OCI-M1 (cell line): ENCODE data around the gene SARDH.

Experiments
- DNase-seq: peaks from one replicate; lab custom pipeline; 2025; lab: John Stamatoyannopoulos, UW

The SARDH gene

DNA sequence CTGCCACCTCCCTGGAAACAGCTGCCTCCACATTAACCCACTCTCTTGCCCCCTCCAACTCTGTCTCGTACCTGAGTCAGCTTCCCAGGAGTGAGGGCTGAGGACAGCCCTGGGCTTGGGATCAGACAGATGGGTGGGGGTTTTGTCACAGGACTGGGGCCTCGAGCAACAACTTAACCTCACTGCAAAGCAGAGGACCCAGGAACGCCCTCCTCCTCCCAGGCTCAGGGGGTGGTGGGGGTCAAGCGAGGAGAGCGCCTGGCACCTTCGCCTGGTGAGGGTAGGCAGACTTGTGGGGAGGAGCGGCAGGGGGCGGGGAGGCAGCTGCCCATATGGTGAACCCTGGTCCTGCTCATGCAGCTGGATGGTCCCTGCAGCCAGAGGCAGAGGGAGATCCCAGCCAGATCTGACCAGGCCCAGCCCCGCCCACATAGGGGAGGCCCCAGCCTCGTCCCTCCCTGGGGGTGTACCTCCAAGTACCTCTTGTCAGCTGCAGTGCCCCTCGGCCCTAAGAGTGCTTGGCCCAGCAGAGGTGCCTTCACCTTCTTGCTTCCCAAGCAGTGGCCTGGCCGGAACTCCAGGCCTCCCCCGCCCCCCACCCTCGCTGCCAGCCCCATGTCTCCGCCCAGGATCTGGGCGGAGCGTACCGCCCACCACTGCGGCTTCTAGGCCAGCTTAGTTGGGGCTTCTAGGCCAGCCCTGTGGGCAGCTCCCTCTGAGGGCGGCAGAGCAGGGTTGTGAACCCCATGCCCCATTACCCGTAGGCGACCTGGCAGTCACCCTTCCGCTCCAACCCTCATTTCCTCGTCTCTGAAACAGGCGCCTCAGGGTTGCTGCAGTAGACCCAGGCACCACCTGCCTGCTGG lies at the start of gene SARDH:
TSS of gene SARDH (minus strand) at position 579 of the 866 bp plus-strand sequence. CDS start 4,179 bp downstream, outside the sequence.
- peak; percentile 44 for DNase-seq

GRCh38 chr9:133787754-133788025 lies 49.5 kb upstream of the SARDH start:
- peak; percentile 56 for DNase-seq

DNA sequence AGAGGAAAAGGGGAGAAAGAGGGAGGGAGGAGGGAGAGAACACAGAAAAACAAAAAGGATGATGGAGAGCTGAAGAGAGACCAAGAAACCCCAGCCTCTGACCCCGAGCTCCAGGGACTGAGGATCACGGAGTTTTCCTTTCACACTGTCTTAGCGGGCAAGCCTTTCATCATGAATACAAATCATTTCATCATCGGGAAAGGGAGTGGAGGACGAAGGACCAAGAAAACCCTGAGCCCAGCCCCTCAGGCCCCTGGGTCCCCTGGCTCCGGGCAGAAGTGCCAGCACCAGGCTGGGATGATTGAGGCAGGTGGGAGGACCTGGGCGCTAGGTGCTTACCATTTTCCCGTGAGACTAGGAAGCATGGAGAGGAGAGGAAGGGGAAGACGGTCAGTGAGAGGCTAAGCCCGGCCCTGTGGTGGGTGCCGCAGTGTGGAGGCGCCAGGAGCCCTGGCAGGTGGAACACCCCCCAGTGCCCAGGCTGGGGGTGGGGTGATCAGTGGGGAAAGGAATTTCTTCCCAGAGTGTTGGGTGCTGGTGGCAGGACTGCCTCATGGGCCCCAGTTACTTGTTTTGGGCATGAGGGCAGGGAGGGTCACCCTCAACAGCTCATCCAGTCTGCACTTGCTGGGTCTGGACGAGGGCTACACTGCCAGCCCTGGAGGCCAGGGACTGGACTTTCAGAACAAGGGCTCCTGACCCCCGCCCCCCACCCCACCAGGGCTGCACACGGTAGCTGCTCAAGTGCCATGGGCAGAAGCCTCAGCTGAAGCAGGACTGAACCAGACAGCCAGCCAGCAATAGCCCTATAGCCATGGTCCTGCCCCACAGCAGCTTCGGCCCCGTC lies 49.0 kb upstream of the SARDH start:
- DNase-seq, result no peak

DNA sequence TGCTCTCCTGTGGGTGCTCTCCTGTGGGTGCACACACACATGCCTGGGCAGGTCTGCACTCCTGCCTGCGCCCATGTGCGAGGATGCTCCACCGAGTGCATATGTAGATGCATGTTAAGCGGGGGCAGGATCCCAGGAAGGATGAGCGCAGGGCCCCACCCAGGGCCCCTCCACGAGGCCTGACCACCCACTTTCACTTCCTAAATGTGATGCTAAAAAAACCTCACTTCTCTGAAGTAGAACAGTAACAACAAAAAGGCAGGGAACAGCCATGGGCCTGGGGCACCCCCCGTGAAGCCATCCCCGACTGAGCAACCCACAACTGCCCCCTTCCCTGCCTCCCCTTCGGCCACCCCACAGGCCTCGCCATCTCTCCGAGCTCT lies 48.2 kb upstream of the SARDH start:
- no peak for DNase-seq

DNA sequence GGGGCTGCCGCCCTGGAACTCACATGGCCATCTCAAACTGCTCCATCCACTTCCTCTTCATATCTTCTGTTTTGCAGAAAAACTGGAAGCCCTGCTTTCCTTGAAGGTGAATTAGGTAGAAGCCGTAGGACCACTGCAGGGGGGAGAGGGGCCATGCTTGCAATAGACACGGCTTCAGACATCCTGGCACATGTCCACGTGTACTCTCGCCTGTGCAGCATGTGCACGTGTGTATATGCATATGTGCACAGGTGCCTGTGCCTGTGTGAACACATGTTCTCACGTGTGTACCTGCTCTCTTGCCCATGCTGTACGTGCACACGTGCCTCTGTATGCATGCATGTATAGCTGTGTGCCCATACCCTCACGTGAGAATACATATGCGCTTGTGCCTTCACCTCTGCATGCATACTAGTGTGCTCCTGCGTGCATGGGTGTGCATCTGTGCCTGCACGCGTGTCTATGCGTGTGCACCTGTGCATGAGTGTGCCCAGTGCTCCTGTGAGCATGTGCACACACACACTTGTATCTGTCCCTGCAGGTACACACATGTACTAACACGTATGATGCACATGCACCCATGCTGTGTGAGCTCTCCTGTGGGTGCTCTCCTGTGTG lies 47.7 kb upstream of the SARDH start:
- DNase-seq, result no peak

DNA sequence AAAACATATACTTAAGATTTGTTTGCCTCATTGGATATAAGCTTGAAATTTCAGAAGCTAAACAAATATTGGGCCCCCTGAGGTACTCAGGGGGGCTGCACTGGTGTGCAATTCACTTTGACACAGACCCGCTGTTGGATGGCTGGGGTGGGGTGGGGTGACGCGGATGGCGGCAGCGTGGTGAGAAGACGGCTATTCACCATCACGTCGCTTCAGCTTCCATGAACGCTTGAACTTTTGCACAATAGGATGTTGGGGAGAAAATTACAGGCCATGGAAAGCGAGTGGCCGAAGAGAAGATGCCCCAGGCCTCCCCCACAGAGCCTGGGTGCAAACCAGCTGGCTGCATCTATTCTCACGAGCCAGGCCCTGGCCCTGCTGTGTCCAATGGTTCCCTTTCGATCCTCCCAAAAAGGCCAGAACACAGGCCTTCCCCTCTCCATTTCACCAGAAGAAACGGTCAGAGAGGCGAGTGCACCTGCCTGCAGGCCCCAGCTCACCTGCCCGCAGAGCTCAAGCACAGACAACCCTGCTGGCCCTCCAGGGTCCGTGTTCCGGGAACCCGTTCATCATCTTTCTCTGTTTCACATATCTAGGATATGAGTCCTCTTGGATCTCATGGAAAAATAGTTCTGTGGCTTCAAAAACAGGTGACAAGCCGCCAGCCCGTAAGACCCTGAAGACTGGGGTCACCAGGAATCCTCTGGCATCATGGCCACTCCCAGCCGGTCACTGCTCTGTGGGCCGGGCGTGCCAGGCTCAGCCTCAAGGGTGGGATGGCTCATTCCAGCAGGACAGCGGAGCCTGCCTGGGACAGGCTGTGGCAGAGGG lies 46.8 kb upstream of the SARDH start:
- DNase-seq, result no peak

DNA sequence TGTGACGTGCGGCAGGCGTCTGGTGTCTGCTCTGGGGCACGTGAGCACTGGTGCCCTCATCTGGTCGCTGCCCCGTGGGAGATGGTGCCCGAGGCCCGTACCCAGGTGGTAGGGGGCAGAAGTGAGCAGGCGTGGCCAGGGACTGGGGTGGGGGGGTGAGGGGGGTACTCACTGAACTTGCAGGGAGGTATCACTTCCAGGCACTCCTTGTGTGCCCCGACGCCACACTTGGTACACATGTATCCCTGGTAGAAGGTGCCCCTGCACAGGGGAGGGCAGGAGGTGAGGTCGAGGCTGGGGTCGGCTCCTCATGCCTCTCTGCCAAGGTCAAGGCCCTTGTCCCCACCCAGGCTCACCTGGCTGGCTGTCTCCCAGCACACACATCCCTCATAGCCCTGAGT lies 45.2 kb upstream of the SARDH start:
- DNase-seq, result no peak

DNA sequence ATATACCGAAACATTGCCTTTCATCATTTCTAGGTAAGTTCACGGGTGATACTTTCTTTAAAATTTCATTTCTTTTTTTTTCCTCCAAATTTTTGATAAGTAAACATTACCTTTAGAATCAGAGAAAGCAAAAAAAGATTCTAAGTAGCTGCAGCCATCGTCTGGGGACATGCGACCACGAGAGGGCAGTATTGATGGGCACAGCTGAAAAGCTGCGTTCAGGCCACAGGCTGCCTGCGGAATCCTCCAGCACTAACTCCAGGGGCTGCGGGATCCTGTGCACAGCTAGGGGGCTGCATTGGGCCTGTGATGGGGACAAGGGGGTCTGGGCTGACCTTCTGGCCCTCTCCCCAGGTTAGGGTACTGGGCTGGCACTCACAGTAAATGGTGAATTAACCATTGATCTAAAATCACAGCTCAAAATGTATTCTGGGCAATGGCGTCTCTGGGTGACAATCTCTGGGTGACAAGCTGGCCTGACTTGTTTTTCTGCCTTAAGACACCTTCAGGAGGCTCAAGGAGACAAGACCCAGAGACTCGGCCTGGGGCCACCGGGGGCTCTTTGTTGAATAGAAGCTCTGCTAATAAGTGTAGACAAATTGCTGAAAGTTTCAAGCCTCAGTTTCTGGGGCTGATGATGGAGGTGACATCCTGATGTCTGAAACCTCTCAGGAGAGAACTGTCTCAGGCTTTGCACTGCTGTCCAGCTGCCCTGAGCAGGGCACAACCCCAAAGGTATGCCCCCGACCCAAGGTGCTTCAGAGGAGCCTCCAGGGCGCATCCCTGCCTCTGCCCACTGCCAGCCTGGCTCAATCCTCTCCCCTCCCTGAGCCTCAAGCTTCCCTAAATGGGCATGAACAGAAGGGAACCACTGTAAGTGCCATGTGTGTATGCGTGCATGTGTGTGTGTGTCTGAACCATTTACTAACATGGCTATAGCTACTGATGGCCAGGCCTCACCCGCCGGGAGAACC lies 44.3 kb upstream of the SARDH start:
- peak; percentile 74 for DNase-seq

DNA sequence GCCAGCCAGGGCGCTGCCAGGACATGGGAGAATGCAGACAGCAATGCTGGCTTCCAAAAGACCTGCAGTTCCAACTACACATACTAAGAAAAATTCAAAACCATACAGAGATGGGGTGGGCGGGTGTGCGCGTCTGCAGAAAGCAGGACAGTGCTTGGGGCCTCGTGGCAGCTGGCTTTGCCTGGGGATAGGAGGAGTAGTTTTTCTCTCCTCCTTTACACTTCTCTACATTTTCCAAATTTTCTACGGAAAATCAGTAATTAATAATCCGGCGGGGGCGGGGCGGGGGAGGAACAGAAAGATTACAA lies 43.6 kb upstream of the SARDH start:
- no peak for DNase-seq

DNA sequence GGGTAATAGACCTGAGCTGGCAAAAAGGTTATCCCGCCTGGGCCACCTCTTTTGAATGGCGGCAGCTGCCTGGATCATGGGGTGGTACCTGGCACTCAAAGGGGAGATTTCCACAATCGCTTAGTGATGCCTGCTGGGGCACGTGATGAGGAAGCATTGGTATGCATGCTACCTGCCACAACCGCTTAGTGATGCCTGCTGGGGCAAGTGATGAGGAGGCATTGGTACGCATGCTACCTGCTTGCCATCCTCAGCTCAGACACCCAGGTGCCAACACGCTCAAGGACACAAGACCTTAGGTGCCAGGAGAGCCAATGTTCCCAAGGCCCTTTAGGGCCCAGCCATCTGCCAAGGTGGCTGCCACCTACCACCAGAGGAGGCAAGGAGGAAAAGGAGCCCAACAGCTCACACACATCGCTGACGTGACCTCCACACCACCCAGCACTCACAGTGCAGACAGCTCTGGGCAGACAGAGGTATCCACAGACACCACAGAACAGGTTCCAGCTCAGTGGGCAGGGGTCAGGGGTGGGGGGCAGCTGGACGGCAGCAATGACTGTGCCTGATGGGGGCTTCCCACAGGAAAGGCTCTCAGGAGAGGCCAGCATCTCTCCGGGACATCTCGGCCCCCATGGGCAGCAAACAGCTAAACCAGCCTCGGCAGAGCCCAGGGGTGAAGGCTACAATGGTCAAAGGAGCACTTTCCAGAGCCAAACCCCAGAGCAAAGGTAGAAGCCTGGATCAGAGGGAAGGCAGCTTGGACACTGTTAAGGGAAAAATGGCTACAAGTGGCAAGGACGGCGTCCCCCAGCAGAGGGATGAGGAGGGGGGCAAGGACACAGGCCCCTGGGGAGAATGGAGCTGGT lies 43.0 kb upstream of the SARDH start:
- DNase-seq, result no peak

DNA sequence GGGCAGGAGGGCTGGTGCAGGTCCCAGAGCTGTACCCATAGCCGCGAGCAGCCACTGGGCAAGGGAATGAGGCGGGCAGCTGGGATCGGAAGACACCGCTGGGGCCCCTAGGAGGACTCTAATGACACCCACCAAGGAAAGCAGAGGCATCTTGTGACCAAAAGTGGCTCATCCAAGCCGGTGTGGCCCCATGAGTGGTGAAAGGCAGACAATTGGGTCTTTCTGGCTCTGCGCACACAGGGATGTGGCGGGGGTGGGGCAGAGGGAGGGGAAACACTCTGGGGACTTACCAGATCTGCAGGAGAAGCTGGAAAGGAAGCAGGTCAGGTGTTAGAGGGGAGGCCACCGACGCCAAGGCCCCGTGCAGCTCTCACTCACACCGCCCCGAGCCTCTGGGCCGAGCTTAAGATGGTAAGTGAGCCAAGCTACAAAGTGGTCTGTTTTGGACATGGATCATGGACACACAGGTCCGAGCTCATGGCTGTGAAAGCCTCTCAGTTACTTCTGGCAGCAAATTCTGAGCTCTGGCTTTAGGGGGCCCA lies 42.3 kb upstream of the SARDH start:
- DNase-seq, result no peak

DNA sequence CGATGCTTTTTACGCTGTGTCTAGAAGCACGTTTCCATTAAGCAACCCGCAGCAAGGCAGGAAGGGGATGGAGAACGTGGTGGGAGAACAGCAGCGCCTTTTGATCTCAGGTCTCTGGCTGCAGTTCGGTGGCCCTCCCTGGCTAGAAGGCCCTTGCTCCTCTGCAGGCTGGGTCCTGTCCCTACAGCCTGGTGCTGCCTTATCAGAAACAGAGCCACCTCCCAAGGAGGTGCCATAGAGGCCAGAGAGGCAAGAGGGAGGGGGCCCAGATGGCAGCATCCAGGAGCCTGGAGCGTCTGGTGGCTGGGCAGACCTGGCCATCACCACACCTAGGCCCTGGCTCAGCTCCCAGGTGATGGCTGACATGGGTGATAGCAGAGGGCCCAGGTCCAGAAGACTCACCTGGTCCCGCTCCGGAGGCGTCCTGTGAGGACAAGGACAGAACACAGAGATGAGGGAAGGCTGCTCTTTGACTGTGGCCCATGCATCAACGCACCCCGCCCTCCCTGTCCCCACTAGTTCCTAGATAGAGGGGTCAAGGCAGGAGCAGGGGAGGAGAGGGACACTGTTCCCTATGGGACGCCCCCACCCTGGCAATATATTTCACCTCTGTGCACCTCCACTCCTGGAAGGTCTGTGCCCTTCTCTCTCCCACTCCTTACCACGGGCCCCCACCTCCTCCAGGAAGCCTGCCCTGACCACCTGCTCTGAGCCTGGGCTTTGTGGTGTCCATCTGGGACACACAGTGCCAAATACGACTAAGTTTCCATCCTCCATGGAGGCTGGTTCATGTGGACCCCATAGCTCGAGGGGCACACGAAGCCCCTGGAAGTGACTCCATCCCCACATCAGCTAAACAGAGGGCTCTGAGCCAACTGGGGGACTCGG lies 41.6 kb upstream of the SARDH start:
- DNase-seq, result no peak

DNA sequence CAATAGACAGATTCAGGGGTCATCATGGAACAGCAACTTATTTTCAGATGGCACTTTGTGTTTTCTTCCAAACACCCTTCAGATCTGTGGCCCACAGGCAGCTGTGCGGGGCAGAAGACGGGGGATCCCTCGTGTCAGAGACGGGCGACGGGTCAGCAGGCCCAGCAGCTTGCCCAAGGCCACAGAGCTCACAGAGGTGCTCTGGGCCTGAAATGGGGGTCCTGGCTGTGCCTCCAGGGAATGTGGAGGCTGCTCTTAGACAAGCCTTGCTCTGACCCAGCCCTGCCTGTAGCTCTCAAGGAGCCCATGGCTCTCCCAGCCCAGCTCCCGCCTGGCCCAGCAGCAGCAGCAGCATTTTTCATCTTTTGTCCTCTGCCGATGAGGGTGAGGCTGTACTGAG lies 40.9 kb upstream of the SARDH start:
- no peak for DNase-seq

- DNase-seq, result no peak
Measured at GRCh38 chr9:133778336-133779013, 40.3 kb upstream of the SARDH start.

- no peak for DNase-seq
Measured at GRCh38 chr9:133777871-133778270, 39.7 kb upstream of the SARDH start.

- DNase-seq, result no peak
Measured at GRCh38 chr9:133777068-133777791, 39.1 kb upstream of the SARDH start.
